KBM-7 (cell line): ENCODE measurements around the gene DLGAP1.
A peak's percentile ranks its signal among the peaks of the same experiment; 100 is the strongest.
"Not testable (repeated sequence)": the region's sequence is repeated elsewhere in the genome, so short reads cannot be mapped to it uniquely, and the experiment has no call there.

ENCODE experiments used
- DNase-seq: peaks from one replicate; pipeline ENCODE4 v3.0.0-alpha.2; 2015
- in situ Hi-C: fragments of 300-500 bp; cut with MboI; formaldehyde crosslinking; loops from 2 replicates; pipeline ENCODE4 v1.14.3; 2020; ENCODE audit warnings: low sequenced_read_pairs, low pct_unique_long_range_greater_than_20kb, mixed read lengths

DLGAP1 gene

DNA sequence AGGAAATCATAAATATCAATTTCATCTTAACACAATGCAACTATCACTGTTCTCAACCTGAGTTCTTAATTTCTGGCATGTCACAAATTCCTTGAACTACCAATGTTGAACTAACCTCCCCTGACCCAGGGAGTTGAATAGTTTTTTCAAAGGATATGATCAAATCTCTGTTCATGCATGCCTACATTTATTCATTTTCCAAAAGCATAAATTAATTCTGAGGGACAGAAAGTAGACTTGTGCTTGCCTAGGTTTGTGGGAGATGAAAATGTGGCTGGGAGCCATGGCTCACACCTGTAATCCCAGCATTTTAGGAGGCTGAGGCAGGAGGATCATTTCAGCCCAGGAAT is 829.4 kb downstream of the DLGAP1 start:
- in situ Hi-C loops: no loop called here
- no peak for DNase-seq

DNA sequence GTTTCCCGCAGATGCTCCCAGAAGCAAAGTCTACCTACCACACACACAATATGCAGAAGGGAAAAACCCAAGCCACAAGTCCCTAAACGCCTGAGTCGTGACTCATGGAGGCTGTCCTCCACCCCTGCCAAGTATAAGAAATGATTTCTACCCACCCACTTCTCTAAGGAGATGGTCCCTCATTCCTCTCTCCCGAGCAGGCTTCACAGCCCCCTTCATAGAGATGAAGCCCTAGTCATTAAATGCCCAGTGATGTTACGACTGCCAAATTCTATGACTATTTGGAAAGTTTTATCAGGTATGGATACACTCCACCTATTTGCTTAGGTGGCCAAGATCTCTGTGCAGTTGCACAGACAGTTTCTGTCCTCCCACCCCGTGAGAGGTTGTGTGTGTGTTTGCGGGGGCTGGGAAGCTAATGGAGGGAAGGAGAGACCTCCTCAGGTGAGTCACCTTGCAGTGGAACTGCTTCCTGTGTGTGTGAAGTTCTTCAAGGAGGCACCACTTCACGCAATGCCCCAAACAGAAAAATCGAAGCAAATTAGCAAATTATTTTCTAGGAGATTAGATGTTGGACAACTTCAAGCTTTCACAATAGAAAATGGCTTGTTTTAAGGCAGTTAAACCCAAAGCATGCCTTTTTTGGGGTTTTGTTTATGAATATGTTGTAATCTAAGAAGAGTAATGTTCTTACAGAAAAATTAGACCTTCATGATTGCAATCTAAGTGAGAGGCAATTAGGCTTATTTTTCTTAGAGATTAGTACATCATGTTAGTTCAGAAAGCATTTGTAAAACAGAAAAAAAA is 830.0 kb downstream of the DLGAP1 start:
- peak; percentile 55 for DNase-seq
- in situ Hi-C loops: no loop called here

DNA sequence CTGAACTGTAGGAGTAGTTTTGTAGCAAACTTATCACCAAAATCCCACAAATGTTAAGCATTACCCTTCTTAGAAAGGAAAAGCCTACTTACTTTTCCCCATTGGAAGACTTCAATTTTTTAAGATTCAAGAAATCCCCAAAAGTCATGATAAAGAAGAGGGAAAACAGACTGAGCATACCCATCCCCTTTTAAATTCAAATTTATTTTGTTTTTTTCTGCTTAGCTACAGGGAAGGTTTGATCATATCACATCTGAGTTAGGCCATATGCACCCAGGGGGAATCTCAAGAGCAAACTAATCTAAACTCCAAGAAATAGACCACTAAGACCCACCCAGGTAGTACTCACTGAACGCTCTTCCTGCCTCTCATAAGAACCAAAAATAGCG is 830.6 kb downstream of the DLGAP1 start:
- in situ Hi-C loops: no loop called here
- DNase-seq: no peak

DNA sequence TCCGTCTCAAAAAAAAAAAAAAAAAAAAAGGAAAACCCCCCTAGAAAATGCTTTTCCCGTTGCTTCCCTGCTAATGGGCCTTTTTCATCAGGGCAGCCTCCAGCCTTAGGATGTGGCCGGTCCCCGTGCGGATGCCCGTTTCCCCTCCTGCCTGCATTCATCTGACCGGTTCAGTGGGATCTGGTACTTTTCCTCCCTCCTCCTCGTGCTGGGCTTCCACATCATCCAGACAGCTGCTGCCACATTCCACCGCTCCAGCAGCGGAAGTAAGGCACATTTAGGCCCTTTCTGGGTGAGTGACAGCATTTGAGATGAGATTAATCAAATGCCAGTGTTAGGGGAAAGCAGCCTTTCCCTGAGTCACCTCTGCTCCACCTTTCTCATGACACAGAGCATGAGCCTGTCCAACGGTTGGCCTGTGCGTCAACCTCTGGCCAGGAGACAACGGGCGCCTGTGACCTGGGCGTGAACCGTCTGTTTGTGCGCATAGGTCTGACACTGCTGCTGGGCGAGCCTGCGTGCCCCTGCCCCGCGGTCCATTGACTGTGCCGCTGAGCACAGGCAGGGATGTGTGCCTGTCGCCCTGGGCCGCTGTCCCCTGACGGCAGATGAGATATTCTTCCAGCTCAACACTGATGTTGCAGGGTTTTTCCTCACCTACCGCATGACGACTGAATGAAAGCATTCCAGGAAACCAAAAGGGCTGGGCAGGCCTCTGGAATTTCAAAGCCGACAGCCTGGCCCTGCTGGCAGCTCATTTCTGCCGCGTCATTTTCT is 831.1 kb downstream of the DLGAP1 start:
- in situ Hi-C loops: no loop called here
- DNase-seq: peak; percentile 48

DNA sequence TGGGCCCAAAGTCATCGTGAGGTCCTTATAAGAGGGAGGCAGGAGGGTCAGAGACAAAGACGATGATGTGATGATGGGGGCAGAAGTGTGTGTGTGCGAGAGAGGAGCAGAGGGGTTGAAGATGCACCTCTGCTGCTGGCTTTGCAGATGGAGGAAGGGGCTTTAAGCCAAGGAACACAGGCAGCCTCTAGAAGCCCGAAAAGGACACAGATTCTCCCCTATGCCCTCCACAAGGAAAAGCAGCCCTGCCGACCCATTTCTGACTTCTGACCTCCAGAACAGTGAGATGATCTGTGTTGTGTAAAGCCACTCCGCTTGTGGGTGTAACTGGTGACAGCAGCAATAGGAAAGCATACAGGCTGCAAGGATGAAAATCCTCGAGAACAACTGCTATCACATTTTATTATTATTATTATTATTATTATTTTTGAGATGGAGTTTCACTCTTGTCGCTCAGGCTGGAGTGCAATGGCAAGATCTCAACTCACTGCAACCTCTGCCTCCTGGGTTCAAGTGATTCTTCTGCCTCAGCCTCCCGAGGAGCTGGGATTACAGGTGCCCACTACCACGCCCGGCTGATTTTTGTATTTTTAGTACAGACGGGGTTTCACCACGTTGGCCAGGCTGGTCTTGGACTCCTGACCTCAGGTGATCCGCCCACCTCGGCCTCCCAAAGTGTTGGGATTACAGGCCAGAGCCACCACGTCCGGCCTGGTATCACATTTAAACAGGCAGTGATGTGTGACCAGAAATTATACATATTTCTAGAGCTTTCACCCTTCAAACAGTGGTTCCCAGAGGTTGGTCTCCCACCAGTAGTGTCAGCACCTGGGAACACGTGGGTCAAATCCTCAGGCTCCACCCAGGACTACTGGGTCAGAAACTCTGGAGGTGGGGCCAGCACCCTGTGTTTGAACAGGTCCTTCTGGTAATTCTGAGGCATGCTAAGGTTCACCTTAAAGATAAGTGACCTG is 834.7 kb downstream of the DLGAP1 start:
- DNase-seq: no peak
- in situ Hi-C loops: no loop called here

DNA sequence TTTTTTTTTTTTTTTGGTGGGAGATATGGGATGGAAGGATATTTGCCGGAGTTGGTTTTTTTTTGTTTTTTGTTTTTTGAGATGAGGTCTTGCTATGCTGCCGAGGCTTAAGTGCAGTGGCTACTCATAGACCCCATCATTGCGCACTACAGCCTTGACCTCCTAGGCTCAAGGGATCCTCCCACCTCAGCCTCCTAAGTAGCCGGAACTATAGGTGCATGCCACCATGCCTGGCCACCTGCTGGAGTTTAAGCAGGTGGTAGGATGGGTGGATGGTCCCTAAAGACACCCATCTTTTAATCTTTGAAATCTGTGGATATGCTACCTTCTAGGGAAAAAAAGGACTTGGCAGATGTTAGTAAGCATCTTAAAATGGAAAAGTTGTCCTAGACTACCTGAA is 835.4 kb downstream of the DLGAP1 start:
- no peak for DNase-seq
- in situ Hi-C loops: no loop called here

DNA sequence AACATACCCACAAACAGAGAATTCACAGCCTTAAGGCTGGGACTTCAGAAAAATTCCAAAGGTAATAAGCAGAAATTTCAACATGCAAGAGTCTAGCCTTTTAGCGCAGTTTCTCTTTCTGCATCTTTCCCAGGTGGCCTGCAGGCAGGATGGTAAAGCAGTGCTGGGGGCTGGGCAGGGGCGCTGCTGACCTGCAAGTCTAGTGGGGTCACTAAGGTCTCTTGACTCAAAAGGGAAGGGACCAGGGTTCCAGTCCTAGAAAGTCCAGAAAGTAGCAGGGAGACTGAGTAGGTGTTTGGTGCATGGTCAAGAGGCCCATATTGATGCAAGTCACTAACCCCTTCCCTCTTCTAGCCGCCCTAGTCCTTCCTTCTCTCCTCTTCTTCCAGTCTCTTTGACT is 835.9 kb downstream of the DLGAP1 start:
- in situ Hi-C loops: no loop called here
- DNase-seq: no peak

DNA sequence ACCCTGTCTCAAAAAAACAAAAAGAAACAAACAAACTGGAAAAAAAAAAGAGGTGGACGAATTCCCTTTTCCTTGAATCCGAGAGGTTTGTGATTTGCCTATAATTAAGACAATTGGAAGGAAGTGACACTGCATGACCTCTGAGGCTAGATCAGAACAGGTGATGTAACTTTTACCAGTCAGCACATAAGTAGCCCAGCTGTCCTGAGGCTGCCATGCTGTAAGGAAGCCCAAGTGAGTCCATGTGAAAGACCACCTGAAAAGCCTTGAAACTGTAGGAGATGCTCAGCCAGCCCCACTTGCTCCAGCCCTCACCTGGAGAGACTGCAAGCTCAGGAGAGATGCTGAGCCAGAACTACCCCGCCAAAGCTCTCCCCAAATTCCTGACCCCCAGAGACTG is 838.4 kb downstream of the DLGAP1 start:
- DNase-seq: no peak
- in situ Hi-C loops: no loop called here

DNA sequence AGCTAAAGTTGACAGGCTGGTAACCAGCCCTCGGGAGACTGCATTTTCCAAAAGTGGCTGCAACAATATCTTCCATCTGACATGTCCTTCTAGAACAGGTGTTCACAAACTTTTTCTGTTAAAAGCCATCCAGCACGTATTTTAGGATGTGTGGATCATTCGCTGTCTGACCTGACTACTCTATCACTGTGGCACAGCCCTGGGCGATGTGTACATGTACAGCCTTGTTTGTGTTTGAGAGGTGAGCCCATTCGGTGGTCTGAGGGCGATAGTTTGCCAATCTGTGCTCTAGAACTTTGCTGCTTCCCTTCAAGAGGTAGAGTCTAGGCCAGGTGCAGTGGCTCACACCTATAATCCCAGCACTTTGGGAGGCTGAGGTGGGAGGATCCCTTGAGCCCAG is 839.0 kb downstream of the DLGAP1 start:
- in situ Hi-C loops: no loop called here
- DNase-seq: no peak

DNA sequence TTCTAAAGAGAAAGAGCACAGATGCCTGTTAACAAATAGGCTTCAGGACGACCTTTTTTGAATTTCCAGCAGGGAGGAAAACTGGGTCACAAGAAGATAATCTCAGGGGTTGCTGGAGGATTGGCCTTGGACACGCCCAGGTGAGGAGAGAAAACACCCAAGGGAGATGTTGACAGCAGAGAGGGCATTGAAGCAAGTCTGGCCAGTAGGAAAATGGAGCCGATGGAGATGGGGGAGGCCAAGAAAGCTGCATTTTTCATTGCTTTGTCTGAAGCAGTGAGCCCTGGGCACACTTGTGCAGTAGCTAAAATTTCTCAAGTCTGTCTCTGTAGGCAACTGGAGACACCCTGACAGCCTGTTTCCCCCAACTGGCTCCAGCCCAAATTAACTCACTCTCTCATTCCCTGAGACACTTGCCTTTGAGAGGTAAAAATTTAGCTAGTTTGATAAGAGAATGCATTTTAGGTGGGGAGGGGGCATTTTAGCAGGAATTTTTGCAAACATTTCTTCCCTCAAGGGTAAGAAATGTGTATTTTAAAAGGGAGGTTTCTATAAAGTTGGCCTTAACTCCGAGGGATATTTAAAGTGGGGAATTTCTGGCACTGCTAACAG is 839.6 kb downstream of the DLGAP1 start:
- in situ Hi-C loops: no loop called here

DNA sequence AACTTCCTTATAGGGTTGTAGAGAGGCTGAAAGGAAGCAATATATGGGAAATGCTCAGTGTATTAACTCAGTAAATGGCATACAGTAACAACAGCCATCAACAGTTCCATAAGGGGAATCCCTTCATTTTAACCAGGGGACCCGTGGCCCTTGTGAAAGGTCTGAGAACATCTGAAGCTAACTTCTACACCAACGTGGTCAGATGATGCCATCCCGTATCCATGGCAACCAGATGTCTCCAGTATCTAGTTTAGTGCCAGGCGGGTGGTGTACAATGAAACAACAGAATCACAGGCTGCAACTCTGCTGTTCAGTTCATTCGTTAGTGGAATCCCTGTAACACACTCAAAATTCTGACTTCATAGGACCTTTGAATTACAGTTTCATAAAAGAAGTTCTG is 842.8 kb downstream of the DLGAP1 start:
- in situ Hi-C loops: no loop called here
- no peak for DNase-seq

More for the DNA sequence above, 839.6 kb downstream of the DLGAP1 start:
- DNase-seq: no peak

DNA sequence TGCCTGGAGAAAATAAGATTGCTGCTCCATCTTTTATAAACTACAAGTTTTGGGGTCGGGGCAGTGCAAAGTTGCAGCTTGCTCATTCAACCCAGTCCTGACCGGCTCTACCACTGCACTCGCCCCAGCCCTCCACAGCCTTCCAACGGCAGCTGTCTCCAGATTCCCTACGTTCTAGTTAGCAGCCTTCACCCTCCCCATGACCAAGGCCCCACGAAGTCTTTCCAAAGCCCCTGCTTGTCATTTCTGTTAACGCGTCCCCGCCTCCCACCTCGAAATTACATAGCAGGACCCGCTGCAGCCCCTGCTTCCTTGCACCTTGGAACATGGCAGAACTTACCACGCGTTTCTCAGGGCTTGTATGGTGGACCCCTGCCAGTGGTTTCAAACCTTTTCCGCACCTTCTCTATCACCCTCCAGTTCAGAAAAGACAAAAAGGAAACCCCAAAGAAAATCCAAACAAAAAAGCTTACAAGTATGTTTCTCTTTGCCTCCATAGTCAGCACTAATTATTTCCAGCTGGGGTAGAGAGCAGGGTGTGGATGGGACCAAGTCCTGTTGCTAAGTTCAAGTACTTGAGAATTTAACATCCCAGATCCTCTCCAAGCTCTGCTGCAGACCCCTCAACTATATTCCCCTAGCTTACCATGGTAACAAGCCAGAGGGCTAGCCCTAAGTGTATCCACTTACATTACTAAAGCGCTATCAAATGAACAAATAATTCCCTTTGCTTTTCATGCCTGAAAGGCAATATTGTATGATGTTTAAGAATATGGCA is 843.6 kb downstream of the DLGAP1 start:
- in situ Hi-C loops: no loop called here
- DNase-seq: no peak

DNA sequence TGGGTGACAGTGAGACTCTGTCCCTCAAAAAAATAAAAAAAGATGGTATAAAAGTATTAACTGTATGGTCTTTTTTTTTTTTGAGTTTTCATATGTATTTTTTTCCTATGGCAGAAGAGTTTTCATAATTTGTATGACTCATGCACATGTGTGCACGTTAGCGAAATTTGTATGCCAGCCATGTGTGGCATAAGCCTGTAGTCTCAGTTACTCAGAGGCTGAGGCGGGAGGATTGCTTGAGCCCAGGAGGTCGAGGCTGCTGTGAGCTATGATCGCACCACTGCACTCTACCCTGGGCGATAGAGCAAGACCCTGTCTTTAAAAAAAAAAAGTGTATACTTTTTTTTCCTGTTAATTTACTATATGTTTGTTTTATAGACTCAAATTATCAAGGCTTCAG is 844.3 kb downstream of the DLGAP1 start:
- no peak for DNase-seq
- in situ Hi-C loops: no loop called here

DNA sequence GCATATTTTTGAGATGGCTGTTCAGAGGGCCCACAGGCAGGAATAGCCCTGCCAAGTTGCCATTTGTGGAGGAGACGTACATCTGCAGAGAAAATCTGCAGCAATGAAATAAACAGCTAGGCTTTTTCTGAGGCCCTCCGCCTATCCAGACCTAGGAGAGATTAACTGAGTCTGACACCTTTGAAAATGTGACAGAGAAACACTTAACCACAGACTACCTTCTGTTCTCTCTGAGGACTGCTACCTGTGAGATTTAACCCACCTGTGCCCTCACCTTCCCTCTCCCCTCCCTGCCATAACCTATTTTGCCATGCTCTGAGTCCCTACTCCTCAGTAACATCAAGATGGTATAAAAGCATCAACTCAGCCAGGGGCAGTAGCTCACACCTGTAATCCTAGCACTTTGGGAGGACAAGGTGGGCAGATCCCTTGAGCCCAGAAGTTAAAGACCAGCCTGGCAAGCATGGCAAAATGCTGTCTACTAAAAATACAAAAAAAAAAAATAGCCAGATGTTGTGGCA is 844.9 kb downstream of the DLGAP1 start:
- DNase-seq: no peak
- in situ Hi-C loops: no loop called here

DNA sequence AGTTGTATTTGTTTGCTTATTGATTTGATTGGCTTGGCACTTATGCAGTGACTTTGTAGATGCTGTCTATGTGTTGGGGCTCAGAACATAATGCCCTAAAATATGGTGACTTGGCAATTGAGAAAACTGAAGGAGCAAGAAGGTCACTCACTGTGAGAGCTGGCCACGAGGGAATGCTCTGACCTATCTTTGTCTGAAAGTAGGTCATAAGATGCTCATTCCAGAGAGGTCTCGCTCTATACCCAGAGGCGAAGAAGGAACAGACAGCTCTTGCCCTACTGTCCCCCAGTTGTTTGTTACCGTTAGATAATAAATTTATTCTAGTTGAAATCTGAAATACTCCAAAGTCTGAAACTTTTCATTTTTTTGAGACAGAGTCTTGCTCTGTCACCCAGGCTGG is 846.6 kb downstream of the DLGAP1 start:
- in situ Hi-C loops: no loop called here
- no peak for DNase-seq

DNA sequence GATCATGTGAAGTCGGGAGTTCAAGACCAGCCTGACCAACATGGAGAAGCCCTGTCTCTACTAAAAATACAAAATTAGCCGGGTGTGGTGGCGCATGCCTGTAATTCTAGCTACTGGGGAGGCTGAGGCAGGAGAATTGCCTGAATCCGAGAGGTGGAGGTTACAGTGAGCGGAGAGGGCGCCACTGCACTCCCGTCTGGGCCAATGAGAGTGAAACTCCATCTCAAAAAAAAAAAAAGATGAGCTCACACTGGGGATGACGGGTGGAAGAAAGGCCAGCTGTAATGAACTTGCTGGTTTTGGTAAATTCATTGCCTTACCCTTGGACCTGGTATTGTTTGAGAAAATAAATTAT is 847.0 kb downstream of the DLGAP1 start:
- in situ Hi-C loops, DNase-seq: not testable (repeated sequence)

DNA sequence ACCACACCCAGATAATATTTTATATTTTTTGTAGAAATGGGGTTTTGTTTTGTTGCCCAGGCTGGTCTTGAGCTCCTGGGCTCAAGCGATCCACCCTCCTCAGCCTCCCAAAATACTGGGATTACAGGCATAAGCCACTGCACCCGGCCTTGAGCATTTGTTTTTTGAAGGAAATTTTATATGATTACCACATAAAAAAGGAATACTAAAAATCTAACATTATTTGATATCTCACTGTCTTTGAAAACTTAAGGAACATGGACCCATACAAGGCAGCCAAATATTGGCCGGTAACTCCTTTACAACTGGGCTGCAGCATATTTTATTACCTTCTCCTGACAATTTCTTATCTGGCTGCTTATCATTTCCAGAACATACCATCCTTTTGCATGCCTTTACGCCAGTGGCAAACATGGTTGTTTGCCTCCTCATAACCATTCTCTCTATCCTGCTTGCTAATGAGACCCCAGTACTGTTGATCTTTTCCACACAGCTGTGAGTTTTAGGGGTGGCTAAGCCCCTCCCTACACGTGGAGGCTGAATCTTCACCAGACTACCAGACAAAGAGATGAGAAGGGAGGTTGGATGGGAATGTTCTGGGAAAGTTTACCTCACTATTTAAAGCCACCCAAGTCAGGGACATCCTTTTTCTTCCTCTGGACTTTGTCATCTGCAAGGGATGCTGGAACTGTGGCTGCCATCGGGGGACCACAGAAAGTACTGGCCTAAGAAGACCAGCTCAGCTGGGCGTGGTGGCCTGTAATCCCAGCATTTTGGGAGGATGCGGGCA is 847.6 kb downstream of the DLGAP1 start:
- in situ Hi-C loops: no loop called here
- no peak for DNase-seq

DNA sequence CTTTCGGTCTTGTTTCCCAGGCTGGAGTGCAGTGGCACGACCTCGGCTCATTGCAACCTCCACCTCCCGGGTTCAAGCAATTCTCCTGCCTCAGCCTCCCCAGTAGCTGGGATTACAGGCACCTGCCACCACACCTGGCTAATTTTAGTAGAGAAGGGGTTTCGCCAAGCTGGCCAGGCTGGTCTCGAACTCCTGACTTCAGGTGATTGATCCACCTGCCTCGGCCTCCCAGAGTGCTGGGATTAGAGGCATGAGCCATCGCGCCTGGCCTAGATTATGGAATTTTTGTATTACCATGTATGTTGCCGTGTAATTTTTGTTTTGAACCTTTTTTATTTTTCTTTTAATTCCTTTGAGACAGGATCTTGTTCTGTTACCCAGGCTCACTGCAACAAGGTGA is 848.2 kb downstream of the DLGAP1 start:
- in situ Hi-C loops, DNase-seq: not testable (repeated sequence)
